Duodenal mucosa (tissue), 2 donors: ENCODE results near the gene MR1.
A peak's percentile ranks its signal among the peaks of the same experiment; 100 is the strongest.

Experiments used
- H3K27ac ChIP-seq: one replicate; pipeline ENCODE4 v1.7.0; 2013; ENCODE audit warnings: low read depth, low read length
- H3K27me3 ChIP-seq, 2 donors: one replicate each; pipeline ENCODE4 v1.7.0; 2013; ENCODE audit warnings: low read length in 2 of 2, control low read depth in 1 of 2; ENCODE audit not compliant: insufficient read depth in 2 of 2, control insufficient read depth in 1 of 2
- H3K36me3 ChIP-seq, 2 donors: one replicate each; pipeline ENCODE4 v1.7.0; 2013; ENCODE audit warnings: low read length in 2 of 2, control low read depth in 1 of 2; ENCODE audit not compliant: insufficient read depth in 2 of 2, control insufficient read depth in 1 of 2
- H3K4me1 ChIP-seq, 2 donors: one replicate each; pipeline ENCODE4 v1.7.0; 2013; ENCODE audit warnings: low read length in 2 of 2, control low read depth in 1 of 2; ENCODE audit not compliant: insufficient read depth in 2 of 2, control insufficient read depth in 1 of 2
- H3K4me3 ChIP-seq, 2 donors: one replicate each; pipeline ENCODE4 v1.7.0; 2013; ENCODE audit warnings: low read length in 2 of 2, low read depth in 1 of 2
- H3K9ac ChIP-seq, 2 donors: one replicate each; pipeline ENCODE4 v1.7.0; 2013; ENCODE audit warnings: low read length in 2 of 2, low read depth in 1 of 2
- H3K9me3 ChIP-seq, 2 donors: one replicate each; pipeline ENCODE4 v1.7.0; 2013; ENCODE audit warnings: low read length in 2 of 2, control low read depth in 1 of 2; ENCODE audit not compliant: control insufficient read depth in 1 of 2

MR1 gene

DNA sequence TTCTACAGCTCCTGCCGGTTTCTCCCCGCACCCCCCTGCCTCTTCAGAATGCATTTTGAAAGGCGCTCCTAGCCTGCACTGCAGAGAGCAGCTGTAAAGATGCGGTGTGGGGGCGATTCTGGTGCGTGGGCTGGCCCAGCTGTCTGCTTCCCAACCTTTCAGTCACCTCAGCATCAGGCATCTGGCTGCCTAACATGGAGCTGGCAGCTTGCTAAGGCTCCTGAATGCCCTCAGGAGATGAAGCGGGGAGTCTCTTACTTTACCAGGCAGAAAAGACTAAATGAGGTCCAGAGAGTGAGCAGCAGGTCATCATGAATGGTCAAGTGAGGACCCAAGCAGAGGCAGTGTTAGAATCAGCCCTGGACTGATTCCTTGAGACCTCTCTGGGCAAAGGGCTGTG lies 63.5 kb downstream of the MR1 start:
- H3K4me3 ChIP-seq, result no peak overlapping the region
- H3K9ac ChIP-seq, result no peak overlapping the region
- H3K27me3 ChIP-seq, result peaks cover 0 to 3% of the 10 kb centered on the region in 2 donors
- H3K27ac ChIP-seq, result no peak overlapping the region
- peaks cover 9 to 53% of the 10 kb centered on the region in 2 donors for H3K4me1 ChIP-seq
- H3K9me3 ChIP-seq, result no peaks in the 10 kb centered on the region
- H3K36me3 ChIP-seq, result peaks cover 0 to 5% of the 10 kb centered on the region in 2 donors

DNA sequence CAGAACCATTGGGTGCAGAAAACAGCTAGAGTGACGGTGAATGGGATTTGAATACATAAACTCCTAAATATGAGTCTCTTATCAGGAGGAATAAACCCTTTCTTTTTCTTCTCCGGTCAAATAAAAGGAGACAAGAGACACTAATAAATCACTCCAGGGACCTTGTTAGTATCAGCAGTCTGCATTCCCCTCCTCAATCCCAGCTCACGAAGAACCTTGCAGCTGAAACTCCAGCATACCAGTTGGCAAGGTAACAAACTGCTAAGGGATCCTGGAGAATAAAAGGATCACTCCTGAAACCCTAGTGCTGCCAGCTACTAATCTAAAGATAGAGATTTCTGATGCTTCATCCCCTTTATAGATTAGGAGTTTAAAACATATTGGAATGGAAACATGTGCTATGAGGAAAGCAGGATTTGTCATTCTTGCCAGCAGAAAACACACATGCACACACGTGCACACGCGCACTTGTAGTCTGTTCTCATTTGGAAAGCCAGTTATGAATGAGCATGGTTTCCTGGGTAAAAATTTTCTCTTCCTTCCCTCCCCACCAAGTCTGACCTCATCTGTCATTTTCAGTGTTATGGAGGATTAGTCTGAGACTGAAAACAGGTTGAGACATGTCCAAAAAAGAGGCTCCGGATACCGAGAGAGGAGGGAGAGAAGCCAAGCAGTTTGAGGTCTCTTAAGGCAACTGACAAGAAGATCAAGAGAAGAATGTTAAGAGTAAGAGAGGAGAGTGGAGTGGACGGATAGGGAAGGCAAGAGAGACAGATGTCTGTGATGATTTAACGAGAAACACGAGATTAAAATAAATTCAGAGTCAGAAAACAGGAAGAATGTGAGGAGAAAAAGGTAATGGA lies 65.6 kb downstream of the MR1 start:
- H3K4me1 ChIP-seq, result peaks cover 1 to 44% of the 10 kb centered on the region in 2 donors

DNA sequence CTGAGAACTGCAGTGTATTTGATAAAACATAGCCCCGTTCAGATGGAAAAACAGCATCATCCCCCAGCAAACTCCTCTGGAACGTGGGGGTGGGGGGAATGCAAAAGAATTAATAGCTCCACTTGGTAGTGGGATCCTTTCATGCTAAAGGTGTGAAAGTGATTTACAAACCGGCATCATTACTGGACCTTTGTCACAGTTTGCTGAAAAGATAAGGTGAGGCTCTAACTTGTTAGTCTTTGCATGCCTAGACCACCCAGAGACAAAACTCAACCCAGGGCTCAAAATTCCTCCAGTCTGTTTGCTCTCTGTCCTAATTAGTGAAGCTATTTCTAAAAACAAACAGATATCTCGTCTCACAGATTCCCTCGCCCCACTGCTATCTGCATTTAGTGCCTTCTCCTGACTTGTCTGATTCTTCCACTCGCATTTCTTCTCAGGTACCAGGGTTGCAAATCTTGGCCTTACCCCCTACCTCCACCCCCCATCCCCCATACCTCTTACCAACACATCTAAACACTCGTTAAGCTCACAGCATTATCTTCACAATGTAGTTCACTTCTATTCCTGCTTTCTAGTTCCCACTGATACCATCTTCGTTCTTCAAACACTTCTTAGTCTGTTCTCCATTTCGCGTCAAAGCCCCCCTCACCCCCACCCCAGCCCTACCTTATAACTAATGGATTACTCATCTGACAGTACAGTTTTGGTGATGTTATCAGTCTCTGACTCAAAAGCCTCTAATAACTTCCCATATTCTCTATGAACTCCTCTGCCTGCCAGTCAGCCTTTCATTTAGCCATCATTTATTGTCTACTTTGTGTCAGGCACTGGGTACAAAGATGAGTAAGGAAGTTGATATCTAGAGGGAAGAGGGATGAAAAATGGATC lies 66.5 kb downstream of the MR1 start:
- H3K9ac ChIP-seq, result no peak overlapping the region
- H3K27ac ChIP-seq, result no peak overlapping the region
- H3K4me1 ChIP-seq, result peaks cover 4 to 47% of the 10 kb centered on the region in 2 donors
- peaks cover 0 to 3% of the 10 kb centered on the region in 2 donors for H3K27me3 ChIP-seq
- no peaks in the 10 kb centered on the region for H3K9me3 ChIP-seq
- no peak overlapping the region for H3K4me3 ChIP-seq
- no peaks in the 10 kb centered on the region for H3K36me3 ChIP-seq

More for the DNA sequence above, 65.6 kb downstream of the MR1 start:
- Histone ChIP-seq H3K27ac (no peak overlapping the region), H3K9me3 (no peaks in the 10 kb centered on the region), H3K4me3 (no peak overlapping the region), H3K27me3 (peaks cover 0 to 3% of the 10 kb centered on the region in 2 donors), H3K9ac (no peak overlapping the region), H3K36me3 (no peaks in the 10 kb centered on the region)

DNA sequence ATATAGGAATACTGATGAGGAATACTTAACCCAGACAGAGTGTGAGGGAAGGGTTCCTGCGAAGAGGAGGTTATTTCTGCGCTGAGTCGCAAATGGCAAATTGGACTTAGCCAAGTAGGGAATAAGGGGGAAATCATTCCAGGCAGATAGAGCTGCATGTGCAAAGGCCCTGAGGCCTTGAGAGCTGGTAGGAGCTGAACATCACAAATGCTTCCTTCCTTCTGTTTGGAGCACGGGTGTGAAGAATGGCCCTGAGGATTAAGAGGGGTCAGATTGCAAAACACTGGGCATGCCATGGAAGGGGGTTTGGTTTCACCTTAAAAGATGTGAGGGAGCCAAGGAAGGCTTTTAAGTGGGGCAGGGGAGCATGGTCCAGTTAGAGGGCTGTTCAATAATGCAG lies 67.2 kb downstream of the MR1 start:
- Histone ChIP-seq H3K9ac (no peak overlapping the region), H3K4me1 (peaks cover 9 to 47% of the 10 kb centered on the region in 2 donors), H3K27ac (no peak overlapping the region), H3K4me3 (no peak overlapping the region), H3K27me3 (peaks cover 0 to 3% of the 10 kb centered on the region in 2 donors), H3K9me3 (no peaks in the 10 kb centered on the region), H3K36me3 (no peaks in the 10 kb centered on the region)

DNA sequence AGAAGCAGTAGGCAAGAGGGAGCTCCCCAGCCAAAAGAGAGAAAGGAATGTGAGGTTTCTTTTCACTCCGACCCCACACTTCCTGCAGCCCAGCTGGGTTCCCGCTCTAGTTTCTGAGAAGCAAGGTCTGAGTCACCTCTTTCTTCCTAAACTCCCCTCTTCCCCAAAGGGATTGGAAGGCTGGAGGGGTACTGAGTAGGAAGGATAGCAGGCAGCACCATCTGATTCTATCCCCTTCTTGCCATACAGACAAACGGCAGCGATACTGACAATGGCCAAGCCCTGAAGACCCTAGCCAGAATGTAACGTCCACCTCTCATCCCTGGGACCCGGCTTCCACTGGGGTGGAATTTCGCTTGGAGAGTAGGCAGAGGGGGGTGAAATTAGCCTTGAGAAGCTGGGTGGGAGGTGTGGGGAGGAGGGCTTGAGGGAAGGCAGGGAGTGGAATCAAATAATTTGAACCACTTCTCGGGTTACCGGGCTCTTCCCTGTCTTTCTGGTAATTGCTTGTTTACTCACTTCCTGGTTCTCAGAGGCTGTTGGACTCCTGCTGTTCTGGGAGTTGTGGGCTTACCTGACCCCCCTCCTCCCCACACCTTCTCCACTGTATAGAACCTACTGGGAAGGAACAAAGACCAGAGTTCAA lies 67.9 kb downstream of the MR1 start:
- H3K36me3 ChIP-seq, result no peaks in the 10 kb centered on the region

DNA sequence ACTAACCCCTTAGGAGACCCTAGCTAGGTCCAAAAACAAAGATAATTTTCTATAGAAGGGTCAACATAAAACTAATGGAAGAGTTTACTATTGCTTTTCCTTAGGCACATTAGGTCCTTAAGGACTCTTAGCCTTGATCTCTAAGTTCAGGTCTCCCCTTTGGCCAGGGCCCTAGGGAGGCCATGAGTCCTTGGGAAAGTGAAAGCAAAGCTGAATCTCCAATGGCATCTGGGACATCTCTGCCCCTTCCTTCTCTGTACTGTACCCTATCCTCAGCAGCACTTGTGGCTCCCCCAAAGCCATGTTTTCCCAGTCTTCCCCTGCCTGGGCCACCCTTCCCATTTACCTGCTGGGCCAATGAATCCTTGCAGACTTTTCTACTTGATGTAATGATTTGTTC lies 69.1 kb downstream of the MR1 start:
- H3K9ac ChIP-seq, result no peak overlapping the region
- H3K36me3 ChIP-seq, result no peaks in the 10 kb centered on the region
- H3K27ac ChIP-seq, result no peak overlapping the region
- H3K4me3 ChIP-seq, result no peak overlapping the region
- H3K9me3 ChIP-seq, result no peaks in the 10 kb centered on the region
- peaks cover 11 to 40% of the 10 kb centered on the region in 2 donors for H3K4me1 ChIP-seq
- peaks cover 0 to 3% of the 10 kb centered on the region in 2 donors for H3K27me3 ChIP-seq

More for the DNA sequence above, 67.9 kb downstream of the MR1 start:
- no peak overlapping the region for H3K4me3 ChIP-seq
- H3K27me3 ChIP-seq, result peaks cover 0 to 3% of the 10 kb centered on the region in 2 donors
- no peak overlapping the region for H3K9ac ChIP-seq
- no peak overlapping the region for H3K27ac ChIP-seq
- no peaks in the 10 kb centered on the region for H3K9me3 ChIP-seq
- peaks cover 11 to 46% of the 10 kb centered on the region in 2 donors for H3K4me1 ChIP-seq

DNA sequence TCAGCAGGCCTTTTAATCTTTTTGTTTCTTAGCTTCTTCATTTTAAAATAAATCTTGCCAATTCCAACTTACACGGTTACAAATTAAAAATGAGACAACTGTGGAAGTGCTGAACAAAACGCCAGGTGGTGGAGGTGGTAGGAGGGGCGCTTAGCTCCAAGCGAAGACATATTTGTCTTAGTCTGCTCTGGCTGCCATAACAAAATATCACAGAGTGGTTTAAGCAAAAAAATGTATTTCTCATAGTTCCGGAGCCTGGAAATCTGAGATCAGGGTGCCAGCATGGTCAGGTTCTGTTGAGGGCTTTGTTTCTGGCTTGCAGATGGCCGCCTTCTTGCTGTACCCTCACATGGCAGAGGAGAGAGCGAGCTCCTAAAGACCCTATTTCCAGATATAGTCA lies 69.6 kb downstream of the MR1 start:
- Histone ChIP-seq H3K4me3 (no peak overlapping the region), H3K27ac (no peak overlapping the region), H3K4me1 (peaks cover 11 to 45% of the 10 kb centered on the region in 2 donors), H3K9me3 (no peaks in the 10 kb centered on the region), H3K36me3 (no peaks in the 10 kb centered on the region), H3K27me3 (peaks cover 0 to 3% of the 10 kb centered on the region in 2 donors), H3K9ac (no peak overlapping the region)

DNA sequence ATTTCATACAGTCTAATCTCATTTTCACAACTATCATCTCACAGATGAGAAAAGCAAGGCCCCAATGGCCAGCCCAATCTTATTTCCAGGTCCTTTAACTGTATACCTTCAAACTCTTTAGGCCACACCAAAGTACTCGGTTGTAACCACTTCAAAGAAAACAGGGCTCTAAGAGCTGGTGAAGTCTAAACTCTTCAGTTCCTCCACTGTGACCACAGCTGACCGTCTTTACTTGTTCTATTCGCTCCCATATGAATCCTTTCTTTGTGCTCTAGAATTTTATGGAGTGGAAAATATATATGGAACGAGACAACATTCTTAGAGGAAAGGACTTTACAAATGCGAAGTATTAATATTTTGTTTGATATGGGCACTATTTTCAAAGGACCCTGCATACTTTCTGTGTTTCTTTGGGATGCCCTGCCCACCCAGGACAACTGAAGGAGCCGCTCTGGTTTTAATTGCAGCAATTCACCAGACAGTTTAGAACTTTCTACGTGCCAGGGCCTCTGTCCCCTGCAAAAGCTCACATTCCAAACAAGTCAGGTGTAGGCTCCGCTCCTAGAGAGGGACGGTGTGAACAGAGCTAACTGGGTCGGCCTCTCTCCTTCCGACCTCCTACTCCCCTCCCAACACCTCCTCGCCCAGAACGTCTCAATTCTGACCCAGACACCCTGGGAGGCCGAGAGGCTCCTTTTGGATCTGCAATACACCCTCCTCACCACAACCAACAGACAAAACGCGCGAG lies 70.4 kb downstream of the MR1 start:
- peak overlapping the region; percentile 76 to 78 for H3K9ac ChIP-seq
- H3K36me3 ChIP-seq, result no peaks in the 10 kb centered on the region
- H3K9me3 ChIP-seq, result no peaks in the 10 kb centered on the region
- H3K27me3 ChIP-seq, result peaks cover 0 to 3% of the 10 kb centered on the region in 2 donors
- H3K27ac ChIP-seq, result peak overlapping the region; percentile 63
- H3K4me1 ChIP-seq, result peaks cover 11 to 42% of the 10 kb centered on the region in 2 donors
- peak overlapping the region; percentile 70 to 71 for H3K4me3 ChIP-seq

DNA sequence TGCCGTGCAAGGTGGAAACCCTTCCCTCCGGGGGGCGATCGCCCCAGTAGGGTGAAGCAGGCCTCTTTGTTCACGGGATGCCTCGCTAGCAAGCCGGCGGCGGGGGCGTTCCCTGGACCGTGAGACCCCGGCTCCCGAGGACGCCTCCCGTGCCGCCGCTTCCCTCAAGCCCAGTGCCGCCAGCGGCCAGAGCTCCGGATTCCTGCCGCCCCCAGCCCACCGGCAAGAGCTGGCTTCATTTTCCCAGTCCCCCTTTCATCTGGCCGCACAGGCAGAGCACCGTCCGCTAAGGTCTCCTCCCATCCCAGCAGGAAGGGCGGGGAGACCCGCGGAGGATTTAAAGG lies 71.0 kb downstream of the MR1 start:
- Histone ChIP-seq H3K36me3 (no peaks in the 10 kb centered on the region), H3K4me1 (peaks cover 11 to 38% of the 10 kb centered on the region in 2 donors), H3K27ac (peak overlapping the region; percentile 63), H3K9me3 (no peaks in the 10 kb centered on the region), H3K4me3 (peak overlapping the region; percentile 70 to 71), H3K9ac (peak overlapping the region; percentile 76 to 78), H3K27me3 (peaks cover 0 to under 1% of the 10 kb centered on the region in 2 donors)
